ENCODE results near the gene SLC9A9.
"Not testable (repeated sequence)": the region's sequence is repeated elsewhere in the genome, so short reads cannot be mapped to it uniquely, and the experiment has no call there.

The SLC9A9 gene

DNA sequence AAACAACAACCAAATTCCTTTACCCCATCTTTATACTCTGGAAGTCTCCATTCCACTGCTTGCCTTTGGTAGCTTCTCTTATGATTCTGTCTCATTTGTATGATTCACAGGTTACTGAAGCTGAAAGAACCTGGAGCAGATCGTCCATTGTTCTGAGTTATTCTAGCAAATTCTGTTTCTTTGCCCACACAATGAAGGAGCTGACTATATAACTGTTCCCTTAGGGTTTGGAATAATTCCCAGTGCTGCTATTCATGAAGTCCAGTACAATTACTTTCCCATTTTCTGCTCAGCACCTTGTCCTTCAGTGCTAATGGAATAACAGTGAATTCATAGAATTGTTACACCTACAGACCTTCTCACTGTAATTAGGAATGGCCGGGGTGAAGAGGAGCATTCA, 560.9 kb downstream of the SLC9A9 start:
- H3K36me3 Mint-ChIP-seq (ENCODE audit: insufficient read depth): no peaks in the 10 kb centered on the region
- H3K27me3 Mint-ChIP-seq: no peaks in the 10 kb centered on the region
- ATAC-seq (replicated peaks; ENCODE audit: extremely low read depth, poor library complexity, severe bottlenecking) (no peak), DNase-seq (ENCODE audit: low spot score in 2 of 2) (no peak)
- H3K9me3 Mint-ChIP-seq: no peaks in the 10 kb centered on the region
- H3K27ac Mint-ChIP-seq (ENCODE audit: low read depth): no peak overlapping the region
- no peak overlapping the region for H3K4me3 Mint-ChIP-seq
- H3K4me1 Mint-ChIP-seq: no peaks in the 10 kb centered on the region

DNA sequence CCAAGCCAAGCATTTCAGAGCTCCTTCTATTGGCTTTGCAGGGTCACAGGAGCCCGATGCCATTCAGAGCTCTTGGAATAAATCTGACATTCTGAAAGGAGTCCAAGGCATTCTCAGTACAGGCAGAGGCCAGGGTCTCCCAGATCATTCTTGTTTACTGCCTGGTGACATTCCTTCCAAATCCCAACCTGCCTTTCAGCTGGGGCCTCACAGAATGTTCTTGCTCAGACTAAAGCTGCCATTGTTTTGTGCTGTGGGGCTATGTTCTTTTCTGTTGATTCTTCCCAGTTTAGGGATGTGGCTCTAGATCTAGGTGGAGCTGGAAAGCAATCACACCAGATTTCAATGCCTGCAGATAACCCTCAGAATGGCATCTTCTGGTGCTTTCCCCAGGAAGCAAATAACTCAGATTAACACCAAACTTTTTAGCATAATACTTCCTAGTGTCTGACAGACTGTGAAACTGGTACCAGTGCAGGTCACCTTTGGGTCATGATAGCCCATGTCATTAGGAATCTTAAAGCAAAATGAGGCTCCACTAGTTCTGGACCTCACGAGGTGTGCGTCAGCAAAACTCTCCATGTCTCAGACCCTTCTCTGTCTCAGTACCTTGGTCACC, 561.8 kb downstream of the SLC9A9 start:
- ATAC-seq (replicated peaks; ENCODE audit: extremely low read depth, poor library complexity, severe bottlenecking) (no peak), DNase-seq (ENCODE audit: low spot score in 2 of 2) (no peak)
- H3K27ac Mint-ChIP-seq (ENCODE audit: low read depth): no peak overlapping the region
- H3K4me1 Mint-ChIP-seq: no peaks in the 10 kb centered on the region
- H3K36me3 Mint-ChIP-seq (ENCODE audit: insufficient read depth): no peaks in the 10 kb centered on the region
- H3K27me3 Mint-ChIP-seq: no peaks in the 10 kb centered on the region
- no peak overlapping the region for H3K4me3 Mint-ChIP-seq
- H3K9me3 Mint-ChIP-seq: no peaks in the 10 kb centered on the region

DNA sequence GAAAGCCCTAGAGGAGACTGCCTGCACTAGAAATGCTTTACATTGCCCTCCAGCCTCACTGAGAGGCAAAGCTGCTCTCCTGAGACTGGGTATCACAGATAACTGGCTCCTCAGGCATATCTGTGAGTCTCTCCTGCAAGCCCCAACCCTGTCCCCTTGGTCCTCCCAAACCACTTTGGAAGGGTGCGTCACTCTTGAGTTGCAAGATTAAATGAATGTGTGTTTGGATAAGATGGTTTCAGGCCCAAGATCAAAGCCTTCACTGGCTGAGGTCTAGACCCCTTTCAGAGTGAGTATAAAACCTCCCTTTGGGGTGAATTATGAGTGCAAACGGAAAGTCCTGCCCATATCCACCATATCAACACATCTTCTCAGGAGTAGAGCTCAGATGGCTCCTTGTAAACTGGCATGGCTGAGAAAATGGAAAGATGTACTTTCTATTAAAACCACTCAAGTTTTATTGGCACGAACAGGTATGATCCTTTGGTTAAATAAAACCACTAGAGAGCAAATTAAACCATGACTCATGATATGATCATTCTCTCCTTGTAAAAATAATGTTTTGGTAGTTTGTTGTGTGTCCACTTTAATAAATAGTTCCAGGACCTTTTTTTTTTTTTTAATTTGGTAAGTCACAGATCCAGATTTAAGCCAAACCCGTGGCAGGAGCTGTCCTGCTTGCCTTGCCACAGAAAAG, 564.7 kb downstream of the SLC9A9 start:
- no peaks in the 10 kb centered on the region for H3K4me1 Mint-ChIP-seq
- DNase-seq (ENCODE audit: low spot score in 2 of 2): no peak
- H3K36me3 Mint-ChIP-seq (ENCODE audit: insufficient read depth): no peaks in the 10 kb centered on the region
- ATAC-seq (replicated peaks; ENCODE audit: extremely low read depth, poor library complexity, severe bottlenecking): no peak
- H3K9me3 Mint-ChIP-seq: peaks cover 4% of the 10 kb centered on the region
- H3K4me3 Mint-ChIP-seq: no peak overlapping the region
- H3K27ac Mint-ChIP-seq (ENCODE audit: low read depth): no peak overlapping the region
- no peaks in the 10 kb centered on the region for H3K27me3 Mint-ChIP-seq

DNA sequence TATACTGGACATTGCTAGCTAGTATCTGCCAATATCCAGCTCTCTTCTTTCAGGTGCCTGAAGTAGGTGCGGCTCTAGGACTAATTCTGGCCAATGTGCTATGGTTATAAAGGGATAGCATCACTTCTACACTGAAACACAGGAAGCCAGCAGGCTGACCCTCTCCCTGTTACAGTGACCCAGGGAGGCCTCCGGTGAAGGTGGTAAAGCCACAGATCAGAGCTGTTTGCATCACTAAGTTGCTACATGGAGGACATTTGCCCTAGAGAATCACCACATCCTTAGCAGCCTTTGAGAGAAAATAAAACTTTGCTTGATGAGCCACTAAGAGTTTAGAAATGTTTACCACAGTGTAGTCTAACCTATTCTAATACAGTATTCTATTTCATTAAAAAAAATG, 567.3 kb downstream of the SLC9A9 start:
- H3K27ac Mint-ChIP-seq (ENCODE audit: low read depth): no peak overlapping the region
- H3K27me3 Mint-ChIP-seq: no peaks in the 10 kb centered on the region
- no peak overlapping the region for H3K4me3 Mint-ChIP-seq
- H3K36me3 Mint-ChIP-seq (ENCODE audit: insufficient read depth): no peaks in the 10 kb centered on the region
- H3K4me1 Mint-ChIP-seq: no peaks in the 10 kb centered on the region
- no peak for ATAC-seq (replicated peaks; ENCODE audit: extremely low read depth, poor library complexity, severe bottlenecking)
- peaks cover 4% of the 10 kb centered on the region for H3K9me3 Mint-ChIP-seq
- DNase-seq (ENCODE audit: low spot score in 2 of 2): no peak

DNA sequence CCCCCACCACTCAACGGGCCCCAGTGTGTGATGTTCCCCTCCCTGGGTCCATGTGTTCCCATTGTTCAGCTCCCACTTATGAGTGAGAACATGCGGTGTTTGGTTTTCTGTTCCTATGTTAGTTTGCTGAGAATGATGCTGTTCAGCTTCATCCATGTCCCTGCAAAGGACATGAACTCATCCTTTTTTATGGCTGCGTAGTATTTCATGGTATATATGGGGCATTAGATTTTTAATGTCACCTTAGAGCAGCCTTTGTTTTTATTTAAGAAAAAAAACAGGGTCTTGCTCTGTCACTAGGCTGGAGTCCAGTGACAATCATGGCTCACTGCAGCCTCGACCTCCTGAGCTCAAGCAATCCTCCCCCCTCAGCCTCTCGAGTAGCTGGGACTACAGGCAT, 568.7 kb downstream of the SLC9A9 start:
- ATAC-seq (replicated peaks; ENCODE audit: extremely low read depth, poor library complexity, severe bottlenecking); H3K9me3 Mint-ChIP-seq; H3K27ac Mint-ChIP-seq (ENCODE audit: low read depth); H3K4me3 Mint-ChIP-seq; H3K36me3 Mint-ChIP-seq (ENCODE audit: insufficient read depth); H3K27me3 Mint-ChIP-seq; H3K4me1 Mint-ChIP-seq; DNase-seq (ENCODE audit: low spot score in 2 of 2): not testable (repeated sequence)

DNA sequence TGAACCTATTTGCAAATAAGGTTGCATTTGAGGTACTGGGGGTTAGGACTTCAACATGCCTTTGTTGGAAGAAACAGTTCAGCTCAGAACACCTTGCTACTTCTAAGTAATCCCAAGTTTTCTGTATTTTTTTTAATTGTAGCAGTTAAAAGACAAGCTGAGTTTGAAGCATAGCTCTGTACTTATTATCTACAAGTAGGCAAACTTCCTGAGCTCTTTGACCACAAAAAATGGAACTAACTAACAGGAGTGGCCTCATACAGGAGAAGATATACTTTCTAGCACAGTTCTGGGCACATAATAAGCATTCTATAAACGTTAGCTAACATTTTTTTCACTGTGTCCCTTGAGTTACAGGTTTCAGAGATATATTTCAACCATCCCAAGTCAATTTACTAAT, 569.5 kb downstream of the SLC9A9 start:
- no peaks in the 10 kb centered on the region for H3K27me3 Mint-ChIP-seq
- no peaks in the 10 kb centered on the region for H3K4me1 Mint-ChIP-seq
- peaks cover 4% of the 10 kb centered on the region for H3K9me3 Mint-ChIP-seq
- DNase-seq (ENCODE audit: low spot score in 2 of 2) (no peak), ATAC-seq (replicated peaks; ENCODE audit: extremely low read depth, poor library complexity, severe bottlenecking) (no peak)
- H3K27ac Mint-ChIP-seq (ENCODE audit: low read depth): no peak overlapping the region
- H3K36me3 Mint-ChIP-seq (ENCODE audit: insufficient read depth): no peaks in the 10 kb centered on the region
- H3K4me3 Mint-ChIP-seq: no peak overlapping the region

DNA sequence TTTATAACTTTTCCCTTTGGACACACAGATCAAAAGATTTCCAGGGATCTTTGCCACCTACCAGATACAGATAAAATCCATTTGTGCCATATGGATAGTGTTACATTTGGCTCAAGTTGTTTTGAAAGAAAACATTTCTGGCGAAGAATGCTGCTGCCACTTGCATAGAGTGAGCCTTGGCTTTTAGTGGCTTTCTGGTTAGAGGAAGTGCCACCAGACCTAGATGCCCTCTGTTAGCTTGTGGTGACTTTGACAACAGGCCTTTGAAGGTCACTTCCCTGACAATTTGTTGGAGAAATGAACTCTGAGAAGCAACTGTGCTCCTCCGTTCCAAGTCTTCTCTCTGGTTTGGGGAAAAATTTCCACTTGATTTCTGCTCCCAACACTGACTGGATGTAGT, 570.7 kb downstream of the SLC9A9 start:
- no peak for ATAC-seq (replicated peaks; ENCODE audit: extremely low read depth, poor library complexity, severe bottlenecking)
- H3K9me3 Mint-ChIP-seq: peaks cover 4% of the 10 kb centered on the region
- no peak overlapping the region for H3K27ac Mint-ChIP-seq (ENCODE audit: low read depth)
- H3K4me1 Mint-ChIP-seq: no peaks in the 10 kb centered on the region
- no peak for DNase-seq (ENCODE audit: low spot score in 2 of 2)
- no peaks in the 10 kb centered on the region for H3K36me3 Mint-ChIP-seq (ENCODE audit: insufficient read depth)
- H3K4me3 Mint-ChIP-seq: no peak overlapping the region
- H3K27me3 Mint-ChIP-seq: no peaks in the 10 kb centered on the region

DNA sequence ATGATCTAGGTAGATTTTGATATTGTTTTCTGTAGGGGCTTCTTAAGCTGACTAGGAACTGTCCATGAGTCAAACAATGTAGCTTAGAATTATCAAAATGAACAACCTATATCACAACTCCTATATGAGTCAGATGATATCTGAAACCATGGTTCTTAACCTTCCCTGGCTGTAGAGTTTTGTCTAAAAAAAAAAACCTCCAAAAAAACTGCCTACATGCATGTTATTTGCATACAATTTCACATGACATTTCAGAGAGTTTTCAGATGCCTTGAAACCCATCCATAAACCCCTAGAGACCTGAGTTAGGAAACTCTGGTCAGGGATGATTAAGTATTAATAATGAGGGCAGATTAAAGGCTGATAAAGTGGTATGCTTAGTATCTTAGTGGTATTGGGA, 571.7 kb downstream of the SLC9A9 start:
- no peak overlapping the region for H3K4me3 Mint-ChIP-seq
- ATAC-seq (replicated peaks; ENCODE audit: extremely low read depth, poor library complexity, severe bottlenecking) (no peak), DNase-seq (ENCODE audit: low spot score in 2 of 2) (no peak)
- no peak overlapping the region for H3K27ac Mint-ChIP-seq (ENCODE audit: low read depth)
- H3K9me3 Mint-ChIP-seq: peaks cover 4% of the 10 kb centered on the region
- no peaks in the 10 kb centered on the region for H3K4me1 Mint-ChIP-seq
- no peaks in the 10 kb centered on the region for H3K36me3 Mint-ChIP-seq (ENCODE audit: insufficient read depth)
- H3K27me3 Mint-ChIP-seq: no peaks in the 10 kb centered on the region

DNA sequence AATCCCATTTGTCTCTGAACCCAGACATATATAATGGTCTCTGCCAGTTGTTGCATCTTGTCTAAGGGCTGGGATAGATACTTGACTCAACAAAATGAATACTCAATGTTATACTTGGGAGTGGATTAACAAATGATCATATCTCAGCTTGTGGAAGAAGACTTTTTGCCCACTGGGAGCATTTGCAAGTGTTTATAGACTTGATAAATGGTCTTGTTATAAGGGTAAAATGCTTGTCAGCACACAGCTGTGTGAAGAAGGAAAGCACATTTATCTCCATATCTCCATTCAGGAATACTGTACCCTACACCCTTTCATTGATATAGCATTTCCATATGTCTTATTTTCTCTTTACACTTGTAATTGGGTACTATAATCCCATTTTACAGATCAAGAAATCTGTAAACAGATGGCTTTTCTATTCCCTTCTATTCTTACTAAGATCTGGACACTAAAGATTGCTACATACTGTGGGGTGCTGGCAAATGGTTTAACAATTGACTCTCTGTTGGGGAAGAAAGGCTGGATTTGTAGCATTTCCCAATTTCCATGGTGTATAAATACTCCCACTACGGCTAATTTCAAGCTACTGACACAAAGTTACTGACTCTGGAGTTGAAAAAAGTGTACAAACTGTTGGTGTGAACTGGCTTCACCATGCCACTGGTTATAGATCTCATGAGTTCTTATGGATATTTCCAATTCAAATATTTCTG, 574.1 kb downstream of the SLC9A9 start:
- no peaks in the 10 kb centered on the region for H3K27me3 Mint-ChIP-seq
- no peaks in the 10 kb centered on the region for H3K36me3 Mint-ChIP-seq (ENCODE audit: insufficient read depth)
- no peak overlapping the region for H3K4me3 Mint-ChIP-seq
- H3K4me1 Mint-ChIP-seq: no peaks in the 10 kb centered on the region
- ATAC-seq (replicated peaks; ENCODE audit: extremely low read depth, poor library complexity, severe bottlenecking): no peak
- no peaks in the 10 kb centered on the region for H3K9me3 Mint-ChIP-seq
- DNase-seq (ENCODE audit: low spot score in 2 of 2): no peak
- H3K27ac Mint-ChIP-seq (ENCODE audit: low read depth): no peak overlapping the region

DNA sequence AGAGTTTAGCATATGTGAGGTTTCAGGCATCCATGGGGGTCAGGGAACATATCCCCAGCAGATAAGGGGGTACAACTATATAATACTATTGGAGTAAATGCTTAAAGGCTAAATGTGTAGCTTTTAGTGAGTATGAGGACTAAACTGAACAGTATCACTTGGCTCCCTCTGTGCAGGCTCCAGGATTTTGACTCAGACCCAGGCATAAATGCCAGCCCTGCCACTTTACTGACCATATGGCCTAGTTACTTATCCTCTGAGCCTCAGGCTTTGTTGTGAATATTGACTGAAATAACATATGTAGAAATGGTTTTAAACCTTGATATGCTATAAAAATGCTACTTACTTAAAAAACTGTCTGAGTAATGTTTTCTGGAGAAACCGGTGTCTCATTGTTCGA, 577.1 kb downstream of the SLC9A9 start:
- no peak for ATAC-seq (replicated peaks; ENCODE audit: extremely low read depth, poor library complexity, severe bottlenecking)
- no peaks in the 10 kb centered on the region for H3K27me3 Mint-ChIP-seq
- H3K4me1 Mint-ChIP-seq: no peaks in the 10 kb centered on the region
- no peaks in the 10 kb centered on the region for H3K9me3 Mint-ChIP-seq
- H3K4me3 Mint-ChIP-seq: no peak overlapping the region
- H3K27ac Mint-ChIP-seq (ENCODE audit: low read depth): no peak overlapping the region
- no peaks in the 10 kb centered on the region for H3K36me3 Mint-ChIP-seq (ENCODE audit: insufficient read depth)
- no peak for DNase-seq (ENCODE audit: low spot score in 2 of 2)

DNA sequence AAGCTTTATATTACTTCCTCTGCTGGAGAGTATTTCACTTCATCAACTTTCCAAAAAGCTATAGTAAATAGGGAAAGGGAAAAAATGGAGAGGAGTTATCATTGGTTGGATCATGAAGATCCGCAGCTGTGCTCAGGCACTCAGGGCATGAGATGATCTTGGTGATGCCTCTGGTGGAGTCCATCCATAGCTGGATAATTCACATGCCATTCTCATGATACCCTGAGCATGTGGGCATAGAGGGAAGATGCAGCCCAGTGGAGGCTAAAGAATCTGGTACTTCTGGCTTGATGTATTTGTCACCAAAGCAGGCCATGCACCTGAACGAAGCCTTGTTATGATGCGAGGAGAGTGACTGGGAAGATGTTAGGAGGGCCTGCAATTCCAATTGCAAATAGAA, 578.5 kb downstream of the SLC9A9 start:
- no peak overlapping the region for H3K27ac Mint-ChIP-seq (ENCODE audit: low read depth)
- DNase-seq (ENCODE audit: low spot score in 2 of 2) (no peak), ATAC-seq (replicated peaks; ENCODE audit: extremely low read depth, poor library complexity, severe bottlenecking) (no peak)
- H3K9me3 Mint-ChIP-seq: no peaks in the 10 kb centered on the region
- H3K27me3 Mint-ChIP-seq: no peaks in the 10 kb centered on the region
- H3K36me3 Mint-ChIP-seq (ENCODE audit: insufficient read depth): peaks cover 1% of the 10 kb centered on the region
- H3K4me1 Mint-ChIP-seq: no peaks in the 10 kb centered on the region
- H3K4me3 Mint-ChIP-seq: no peak overlapping the region

DNA sequence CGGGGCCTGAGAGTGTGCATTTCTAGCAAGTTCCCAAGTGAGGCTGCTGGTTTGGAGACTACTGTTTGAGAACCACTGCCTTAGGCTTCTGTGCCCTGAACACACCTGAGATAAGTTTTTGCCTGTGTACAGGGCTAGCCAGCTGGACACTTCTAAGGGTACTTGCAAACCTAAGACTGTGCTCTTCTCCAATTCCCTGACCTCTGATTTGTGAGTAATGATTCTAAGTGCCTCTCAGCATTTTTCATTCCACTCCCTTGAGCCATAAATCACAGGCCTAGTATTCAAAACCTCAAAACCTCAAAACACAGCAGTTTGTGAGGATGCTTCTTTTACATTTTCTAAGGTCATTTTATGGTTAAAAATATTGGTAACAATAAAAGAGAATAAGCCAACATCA, 580.3 kb downstream of the SLC9A9 start:
- H3K9me3 Mint-ChIP-seq: no peaks in the 10 kb centered on the region
- H3K4me3 Mint-ChIP-seq: no peak overlapping the region
- H3K27ac Mint-ChIP-seq (ENCODE audit: low read depth): no peak overlapping the region
- H3K27me3 Mint-ChIP-seq: no peaks in the 10 kb centered on the region
- ATAC-seq (replicated peaks; ENCODE audit: extremely low read depth, poor library complexity, severe bottlenecking): no peak
- no peak for DNase-seq (ENCODE audit: low spot score in 2 of 2)
- H3K4me1 Mint-ChIP-seq: no peaks in the 10 kb centered on the region
- H3K36me3 Mint-ChIP-seq (ENCODE audit: insufficient read depth): peaks cover 1% of the 10 kb centered on the region

DNA sequence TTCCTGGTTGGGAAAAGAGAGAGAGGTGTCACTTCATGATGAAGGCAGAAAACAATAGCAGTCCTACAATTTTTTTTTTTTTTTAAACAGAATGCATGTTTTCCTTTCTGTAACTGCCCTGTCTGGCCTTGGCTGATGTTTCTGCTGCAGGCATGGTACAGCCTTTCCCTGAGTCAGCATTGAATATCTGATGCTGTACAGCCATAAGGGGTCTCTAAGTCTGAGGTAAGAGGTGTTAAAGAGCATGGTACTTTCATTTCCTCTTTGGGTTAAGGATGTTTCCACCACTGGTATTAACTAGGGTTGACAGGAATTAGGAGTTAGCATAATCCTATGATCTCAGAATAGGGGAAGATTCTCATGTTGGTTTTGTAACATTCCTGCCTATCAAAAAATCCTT, 581.3 kb downstream of the SLC9A9 start:
- no peak for ATAC-seq (replicated peaks; ENCODE audit: extremely low read depth, poor library complexity, severe bottlenecking)
- H3K4me1 Mint-ChIP-seq: no peaks in the 10 kb centered on the region
- peaks cover 1% of the 10 kb centered on the region for H3K36me3 Mint-ChIP-seq (ENCODE audit: insufficient read depth)
- H3K9me3 Mint-ChIP-seq: no peaks in the 10 kb centered on the region
- no peak overlapping the region for H3K4me3 Mint-ChIP-seq
- no peak for DNase-seq (ENCODE audit: low spot score in 2 of 2)
- no peaks in the 10 kb centered on the region for H3K27me3 Mint-ChIP-seq
- H3K27ac Mint-ChIP-seq (ENCODE audit: low read depth): no peak overlapping the region
